NCI-H526 treated with DMSO at 0.1 percent for 48 hours (cell line): ENCODE results near the gene PRDM12.
A peak's percentile ranks its signal among the peaks of the same experiment; 100 is the strongest.
"Not testable (repeated sequence)": the region's sequence is repeated elsewhere in the genome, so short reads cannot be mapped to it uniquely, and the experiment has no call there.

Source experiments
- DNase-seq: peaks from one replicate; lab custom pipeline; 2025; lab: John Stamatoyannopoulos, UW

Gene PRDM12

GRCh38 chr9:130665431-130666392, 1.3 kb downstream of the PRDM12 start:
- no peak for DNase-seq

GRCh38 chr9:130666393-130667119, 2.2 kb downstream of the PRDM12 start:
- no peak for DNase-seq

- no peak for DNase-seq
Observed at GRCh38 chr9:130667120-130667435, 2.7 kb downstream of the PRDM12 start.

- DNase-seq = no peak
Observed at GRCh38 chr9:130668196-130668595, 3.8 kb downstream of the PRDM12 start.

- DNase-seq = no peak
Observed at GRCh38 chr9:130668659-130669058, 4.3 kb downstream of the PRDM12 start.

GRCh38 chr9:130669965-130670364, 5.6 kb downstream of the PRDM12 start:
- DNase-seq = no peak

- no peak for DNase-seq
Observed at GRCh38 chr9:130670644-130671043, 6.2 kb downstream of the PRDM12 start.

- DNase-seq = no peak
Observed at GRCh38 chr9:130672466-130672865, 8.1 kb downstream of the PRDM12 start.

GRCh38 chr9:130672933-130673615, 8.7 kb downstream of the PRDM12 start:
- no peak for DNase-seq

- DNase-seq = no peak
Observed at GRCh38 chr9:130675396-130675795, 11.0 kb downstream of the PRDM12 start.

GRCh38 chr9:130677252-130677651, 12.9 kb downstream of the PRDM12 start:
- DNase-seq = no peak

- peak; percentile 44 for DNase-seq
Observed at GRCh38 chr9:130680836-130681768, 16.7 kb downstream of the PRDM12 start.

- DNase-seq = no peak
Observed at GRCh38 chr9:130681769-130682420, 17.5 kb downstream of the PRDM12 start.

GRCh38 chr9:130682421-130683121, 18.2 kb downstream of the PRDM12 start:
- DNase-seq = peak; percentile 31

- DNase-seq = no peak
Observed at GRCh38 chr9:130685104-130685503, 20.7 kb downstream of the PRDM12 start.

- not testable (repeated sequence) for DNase-seq
Observed at GRCh38 chr9:130685945-130686344, 21.6 kb downstream of the PRDM12 start.

- no peak for DNase-seq
Observed at GRCh38 chr9:130687615-130688014, 23.2 kb downstream of the PRDM12 start.

GRCh38 chr9:130688072-130688471, 23.7 kb downstream of the PRDM12 start:
- DNase-seq = no peak

GRCh38 chr9:130689572-130689936, 25.2 kb downstream of the PRDM12 start:
- DNase-seq = no peak

- peak; percentile 59 for DNase-seq
Observed at GRCh38 chr9:130689937-130690700, 25.7 kb downstream of the PRDM12 start.
